HG02588 (cell line): ENCODE measurements around the gene MYOCOS.
"Not testable (repeated sequence)": the region's sequence is repeated elsewhere in the genome, so short reads cannot be mapped to it uniquely, and the experiment has no call there.

Experiments
- ATAC-seq: cut with Tn5 transposase; IDR thresholded peaks from one replicate; pipeline ENCODE4 v1.9.1; 2021; ENCODE audit warnings: mild to moderate bottlenecking, moderate library complexity; ENCODE audit not compliant: unreplicated experiment

Gene MYOCOS, protein sequence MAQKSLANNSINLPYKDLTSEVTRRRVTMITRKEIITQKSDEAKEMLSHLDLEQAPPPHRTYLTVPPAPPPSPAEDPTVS

DNA sequence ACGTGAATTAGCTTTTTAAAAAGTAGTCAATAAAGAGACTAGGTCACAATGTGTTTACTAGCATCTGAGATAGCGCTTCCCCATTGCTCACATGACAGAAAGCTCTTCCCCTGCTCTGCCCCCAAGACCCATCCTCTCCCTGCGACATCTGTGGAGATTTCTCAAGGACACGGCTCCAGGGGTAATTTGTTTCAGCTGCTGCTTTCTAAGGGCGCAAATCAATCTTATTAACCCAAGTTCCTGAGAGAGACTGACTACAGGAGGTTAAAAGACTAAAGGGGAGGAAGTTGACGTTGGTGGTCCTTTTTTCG, at the start of gene MYOCOS:
Gene MYOCOS, plus strand, starts transcription at position 92 of the 311 bp plus-strand sequence. CDS start 1,641 bp downstream, outside the sequence.
- no peak for ATAC-seq

DNA sequence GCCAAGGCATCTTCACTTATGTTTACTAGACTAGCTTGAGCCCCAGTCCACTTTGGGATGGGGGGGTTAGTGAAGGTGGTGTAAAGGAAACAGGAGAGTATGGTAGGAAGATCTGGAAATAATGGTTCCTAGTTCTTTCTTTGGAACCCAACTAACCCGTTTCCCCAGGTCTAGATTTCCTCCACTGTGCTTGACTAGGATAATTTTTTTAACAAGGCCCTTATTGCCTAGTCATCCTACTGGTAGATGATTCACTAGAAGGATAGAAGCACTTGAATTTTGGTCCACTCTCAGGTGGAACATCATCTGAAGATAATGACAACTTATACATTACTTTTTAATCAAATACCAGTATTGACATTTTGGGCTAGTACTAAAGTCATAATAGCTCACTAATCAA, 45.9 kb upstream of the MYOCOS start:
- no peak for ATAC-seq

DNA sequence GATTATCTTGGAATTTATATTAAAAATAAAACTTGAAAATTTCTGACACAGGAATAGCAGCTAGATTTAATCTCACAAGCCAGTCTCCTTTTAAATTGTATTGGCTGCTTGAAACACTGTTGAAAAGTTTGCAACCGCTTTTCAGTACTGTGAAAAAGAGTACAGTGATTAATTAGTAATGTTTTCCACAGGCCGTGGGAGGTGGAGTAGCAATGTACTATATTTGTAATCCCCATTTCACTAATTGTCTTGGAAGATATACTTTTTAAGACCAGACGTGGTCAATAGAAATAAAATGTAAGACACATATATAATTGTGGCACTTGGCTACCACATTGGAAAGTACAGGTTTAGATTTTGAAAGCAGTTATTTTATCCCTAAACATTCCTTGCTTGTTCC, 40.8 kb upstream of the MYOCOS start:
- ATAC-seq = no peak

DNA sequence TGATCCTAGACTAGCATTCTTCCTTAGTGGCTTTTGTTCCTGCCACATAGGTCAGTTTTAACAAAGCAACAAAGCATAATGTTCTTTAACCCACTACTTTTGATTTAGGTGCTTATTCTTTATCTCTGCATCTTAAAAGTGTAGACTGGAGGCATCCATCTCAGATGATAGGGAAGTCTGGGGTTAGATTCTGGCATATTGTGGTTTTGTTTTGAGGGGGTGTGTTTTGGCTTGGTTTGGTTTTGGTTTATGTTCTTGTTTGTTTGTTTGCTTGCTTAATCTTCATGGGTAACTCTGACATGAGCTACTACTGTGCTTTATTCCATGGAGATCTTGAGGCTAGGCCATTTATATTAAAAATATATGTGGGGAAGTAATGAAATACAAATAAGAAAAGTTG, 40.3 kb upstream of the MYOCOS start:
- ATAC-seq = no peak

DNA sequence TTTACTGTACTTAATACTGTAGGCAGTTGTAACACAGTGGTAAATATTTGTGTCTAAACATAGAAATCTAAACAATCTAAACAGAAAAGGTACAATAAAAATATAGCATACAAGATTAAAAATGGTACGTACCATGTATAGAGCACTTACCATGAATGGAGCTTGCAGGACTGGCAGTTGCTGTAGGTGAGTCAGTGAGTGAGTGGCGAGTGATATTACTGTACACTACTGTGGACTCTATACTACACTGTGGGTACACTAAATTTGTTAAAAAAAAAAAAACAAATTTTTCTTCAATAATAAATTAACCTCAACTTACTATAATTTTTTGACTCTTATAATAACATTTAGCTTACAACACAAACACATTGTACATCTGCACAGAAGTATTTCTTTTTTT, 39.5 kb upstream of the MYOCOS start:
- ATAC-seq = no peak

DNA sequence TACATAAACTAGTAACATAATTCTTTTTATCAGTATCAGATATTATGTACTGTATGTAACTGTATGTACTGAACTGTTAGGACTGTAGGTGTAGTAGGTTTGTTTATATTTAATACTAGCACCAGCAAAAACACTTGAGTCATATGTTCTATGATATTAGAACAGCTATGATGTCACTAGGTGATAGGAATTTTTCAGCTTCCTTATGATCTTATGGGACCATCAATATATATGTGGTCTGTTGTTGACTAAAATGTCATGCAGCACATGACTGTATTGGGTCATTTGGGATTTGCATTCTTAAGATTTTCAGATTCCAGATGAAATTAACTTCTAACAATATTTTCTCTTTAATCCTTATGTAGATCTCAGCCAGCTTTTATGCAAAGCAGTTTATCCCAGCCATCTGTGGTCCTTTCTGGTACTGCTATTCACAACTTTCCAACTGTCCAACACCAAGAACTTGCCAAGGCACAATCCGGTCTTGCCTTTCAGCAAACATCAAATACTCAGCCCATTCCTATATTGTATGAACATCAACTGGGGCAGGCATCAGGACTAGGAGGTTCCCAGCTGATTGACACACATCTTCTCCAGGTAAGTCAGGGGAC, 38.3 kb upstream of the MYOCOS start:
- ATAC-seq = no peak

DNA sequence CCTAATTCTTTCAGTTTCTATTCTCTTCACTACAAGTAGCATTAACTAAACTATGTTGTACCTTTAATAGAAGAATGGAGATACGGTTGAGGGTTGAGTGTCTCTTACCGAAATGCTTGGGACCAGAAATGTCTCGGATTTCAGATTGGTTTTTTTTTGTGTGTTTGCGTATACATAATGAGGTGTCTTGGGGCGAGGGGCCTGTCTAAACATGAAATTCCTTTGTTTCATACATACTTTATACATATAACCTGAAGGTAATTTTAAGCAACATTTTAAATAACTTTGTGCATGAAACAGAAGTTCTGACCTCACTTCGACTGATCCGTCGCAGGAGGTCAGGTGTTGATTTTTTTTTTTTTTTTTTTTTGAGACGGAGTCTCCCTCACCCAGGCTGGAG, 36.3 kb upstream of the MYOCOS start:
- ATAC-seq = no peak

DNA sequence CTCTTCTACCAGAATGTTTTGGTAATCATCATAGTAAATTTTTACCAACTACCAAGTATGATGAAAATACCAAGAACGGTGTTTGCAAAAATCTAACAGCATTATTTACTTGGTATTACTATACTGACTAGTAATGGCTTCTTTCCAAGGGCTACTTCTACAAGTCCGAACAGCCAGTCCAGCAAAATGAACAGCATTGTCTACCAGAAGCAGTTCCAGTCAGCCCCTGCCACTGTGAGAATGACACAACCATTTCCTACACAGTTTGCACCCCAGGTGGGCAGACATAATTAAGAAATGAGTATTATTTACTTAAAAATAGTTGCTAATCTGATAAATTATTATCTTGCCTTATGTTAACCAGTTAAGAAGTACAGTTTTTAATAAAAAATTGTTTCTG, 33.8 kb upstream of the MYOCOS start:
- ATAC-seq = no peak

DNA sequence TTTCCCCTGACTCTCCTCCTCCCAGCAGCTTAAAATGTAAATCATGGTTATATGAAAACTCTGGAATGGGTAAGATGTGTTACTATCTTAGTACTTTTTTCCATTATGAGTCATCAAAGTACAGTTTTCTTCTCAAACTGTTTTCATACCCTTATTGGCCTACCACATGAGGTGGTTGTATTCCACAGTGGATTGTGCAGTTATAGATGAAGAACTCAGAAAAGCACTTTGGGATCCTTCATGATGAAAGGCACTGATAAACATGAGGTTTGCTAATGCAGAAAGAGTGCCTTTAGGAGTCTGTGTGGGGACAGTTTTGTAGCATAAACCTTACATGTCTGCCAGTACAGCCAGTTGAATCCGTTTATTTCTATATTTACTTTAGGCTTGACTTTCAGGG, 32.0 kb upstream of the MYOCOS start:
- ATAC-seq = no peak

DNA sequence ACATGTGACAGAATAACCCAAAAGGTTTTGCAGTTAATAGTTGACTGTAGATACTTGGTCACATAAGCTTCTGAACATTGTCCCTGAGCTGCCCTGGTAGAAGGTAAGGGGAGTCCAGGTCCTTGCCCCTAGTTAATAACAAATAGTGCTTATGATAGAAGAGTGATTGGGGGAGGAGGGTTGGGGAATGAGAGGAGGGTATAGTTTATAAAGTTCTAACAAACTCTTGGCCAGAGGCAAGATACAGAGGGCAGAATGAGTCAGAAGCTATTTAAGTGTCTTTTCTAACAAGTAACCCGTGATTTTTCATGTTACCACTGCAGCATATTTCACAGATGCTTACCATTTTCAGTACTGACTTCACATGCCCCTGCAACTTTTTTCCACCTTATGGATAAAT, 26.7 kb upstream of the MYOCOS start:
- ATAC-seq = no peak

DNA sequence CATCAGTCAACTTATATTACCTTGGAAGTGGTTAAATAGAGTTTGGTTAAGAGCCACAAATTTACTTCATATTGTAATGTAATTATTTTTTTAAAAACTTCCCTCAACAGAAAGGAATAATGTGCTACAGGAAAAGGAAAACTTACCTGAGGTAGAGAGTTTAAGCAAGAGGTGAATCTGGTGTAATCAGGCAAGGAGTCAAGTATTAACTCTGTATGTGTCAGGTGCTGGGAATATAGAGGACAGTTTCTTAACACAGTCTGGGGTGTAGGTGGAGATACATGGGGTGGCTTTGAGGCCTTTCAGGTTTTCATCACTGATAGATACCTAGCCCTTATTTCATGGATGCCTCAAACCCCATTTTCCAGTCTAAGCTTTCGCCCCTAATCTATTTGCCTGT, 25.9 kb upstream of the MYOCOS start:
- ATAC-seq = no peak

DNA sequence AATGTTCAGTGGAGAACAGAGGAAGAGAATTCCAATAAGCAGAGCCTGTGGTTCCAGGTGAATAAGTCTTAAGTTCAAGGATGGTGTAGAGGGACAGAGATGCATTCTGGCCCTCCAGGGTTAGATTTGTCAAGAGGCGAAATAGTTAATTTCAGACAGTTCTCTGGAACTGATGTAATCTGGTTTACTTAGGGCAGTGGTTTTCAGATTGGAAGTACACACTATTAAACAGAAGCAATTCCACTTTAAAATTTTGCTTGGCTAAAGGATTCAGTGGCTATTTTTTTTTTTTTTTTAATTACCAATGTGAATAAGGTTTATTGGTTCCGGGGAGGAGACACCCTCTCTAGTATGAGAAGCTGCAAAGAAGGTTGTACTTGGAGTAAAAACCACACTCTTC, 25.3 kb upstream of the MYOCOS start:
- ATAC-seq = no peak

DNA sequence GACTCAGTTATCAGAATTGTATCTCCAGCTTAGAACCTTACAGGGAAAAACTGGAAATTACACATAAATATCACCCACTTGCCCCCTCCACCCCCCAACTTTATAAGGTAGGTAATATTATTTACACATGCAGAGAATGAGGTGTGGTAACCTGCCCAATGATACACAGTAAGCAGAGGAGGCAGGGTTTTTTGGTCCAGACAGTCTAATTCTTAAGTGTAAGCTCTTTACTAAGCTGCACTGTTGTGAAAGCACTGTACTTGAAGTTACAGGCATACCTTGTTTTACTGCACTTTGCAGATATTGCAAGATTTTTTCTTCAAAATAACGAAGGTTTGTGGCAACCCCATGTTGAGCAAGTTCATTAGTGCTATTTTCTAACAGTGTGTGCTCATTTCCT, 24.8 kb upstream of the MYOCOS start:
- no peak for ATAC-seq

DNA sequence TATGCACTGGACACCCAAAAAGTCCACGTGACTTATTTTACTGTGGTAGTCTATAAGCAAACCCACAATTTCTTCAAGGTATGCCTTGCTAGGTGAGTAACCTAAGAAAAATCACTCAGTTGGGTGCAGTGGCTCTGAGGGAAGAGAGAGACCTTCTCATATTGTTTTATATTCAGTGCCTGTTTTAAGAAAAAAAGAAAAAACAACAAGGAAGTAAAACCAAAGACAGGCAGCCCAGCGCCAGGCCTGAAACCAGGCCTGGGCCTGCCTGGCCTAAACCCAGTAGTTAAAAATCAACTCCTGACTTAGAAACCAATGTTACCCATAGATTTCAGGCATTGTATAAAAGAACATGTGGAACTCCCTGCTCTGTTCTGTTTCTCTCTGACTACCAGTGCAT, 21.7 kb upstream of the MYOCOS start:
- not testable (repeated sequence) for ATAC-seq

DNA sequence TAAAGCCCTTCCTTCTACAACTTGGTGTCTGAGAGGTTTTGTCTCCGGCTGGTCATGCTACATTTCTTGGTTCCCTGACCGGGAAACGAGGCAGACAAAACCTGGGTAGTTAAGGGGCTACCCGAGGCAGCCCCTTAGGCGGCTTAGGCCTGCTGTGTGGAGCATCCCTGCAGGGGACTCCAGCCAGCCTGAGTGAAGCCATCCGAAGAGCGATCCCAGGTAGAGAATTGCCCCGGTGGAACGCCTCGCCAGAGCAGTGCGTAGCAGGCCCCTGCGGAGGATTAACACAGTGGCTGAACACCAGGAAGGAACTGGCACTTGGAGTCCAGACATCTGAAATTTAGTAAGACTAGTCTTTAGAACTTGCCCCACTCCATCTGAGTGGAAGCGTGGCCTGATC, 21.2 kb upstream of the MYOCOS start:
- ATAC-seq = no peak

DNA sequence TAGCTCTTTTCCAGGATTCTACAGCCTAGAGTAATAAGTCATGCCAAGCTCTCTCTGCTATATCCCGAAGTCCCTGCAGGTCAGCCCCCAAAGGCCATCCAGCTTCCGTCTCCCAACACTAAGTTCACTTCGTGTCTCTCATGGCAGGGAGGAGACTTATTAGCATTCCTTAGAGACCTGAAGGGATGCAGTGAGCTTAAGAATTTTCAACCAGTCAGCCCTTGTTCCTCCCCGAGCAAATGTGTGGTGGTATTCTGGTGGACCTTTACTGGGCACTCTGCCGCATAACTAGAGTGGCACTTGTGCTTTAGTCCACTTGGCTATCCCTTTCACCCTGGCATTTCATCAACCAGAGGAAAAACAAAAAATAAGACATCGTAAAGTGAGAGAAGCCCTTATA, 19.0 kb upstream of the MYOCOS start:
- ATAC-seq = not testable (repeated sequence)

DNA sequence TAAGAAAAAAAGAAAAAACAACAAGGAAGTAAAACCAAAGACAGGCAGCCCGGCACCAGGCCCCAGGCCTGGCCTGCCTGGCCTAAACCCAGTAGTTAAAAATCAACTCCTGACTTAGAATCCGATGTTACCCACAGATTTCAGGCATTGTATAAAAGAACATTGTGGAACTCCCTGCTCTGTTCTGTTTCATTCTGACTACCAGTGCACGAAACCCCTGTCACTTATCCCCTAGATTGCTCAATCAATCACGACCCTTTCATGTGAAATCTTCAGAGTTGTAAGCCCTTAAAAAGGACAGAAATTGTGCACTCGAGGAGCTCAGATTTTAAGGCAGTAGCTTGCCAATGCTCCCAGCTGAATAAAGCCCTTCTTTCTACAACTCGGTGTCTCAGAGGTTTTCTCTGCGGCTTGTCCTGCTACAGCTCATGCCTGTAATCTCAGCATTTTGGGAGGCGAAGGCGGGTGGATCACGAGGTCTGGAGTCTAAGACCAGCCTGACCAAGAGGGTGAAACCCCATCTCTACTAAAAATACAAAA, 15.6 kb upstream of the MYOCOS start:
- peak; percentile 44 for ATAC-seq

DNA sequence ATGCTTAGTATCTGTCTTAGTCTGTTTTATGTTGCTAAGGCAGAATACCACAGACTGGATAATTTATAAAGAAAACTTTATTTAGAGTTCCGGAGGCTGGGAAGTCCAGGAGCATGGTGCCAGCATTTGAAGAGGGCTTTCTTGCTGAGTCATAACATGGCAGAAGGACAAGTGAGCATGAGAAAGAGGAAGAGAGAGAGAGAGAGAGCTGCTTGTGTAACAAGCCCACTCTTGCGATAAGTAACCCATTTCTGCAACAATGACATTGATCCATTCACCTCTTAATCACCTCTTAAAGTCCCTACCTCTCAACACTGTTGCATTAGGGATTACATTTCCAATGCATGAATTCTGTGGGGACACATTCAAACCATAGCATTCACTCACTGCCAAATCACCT, 11.7 kb upstream of the MYOCOS start:
- ATAC-seq = peak; percentile 37

DNA sequence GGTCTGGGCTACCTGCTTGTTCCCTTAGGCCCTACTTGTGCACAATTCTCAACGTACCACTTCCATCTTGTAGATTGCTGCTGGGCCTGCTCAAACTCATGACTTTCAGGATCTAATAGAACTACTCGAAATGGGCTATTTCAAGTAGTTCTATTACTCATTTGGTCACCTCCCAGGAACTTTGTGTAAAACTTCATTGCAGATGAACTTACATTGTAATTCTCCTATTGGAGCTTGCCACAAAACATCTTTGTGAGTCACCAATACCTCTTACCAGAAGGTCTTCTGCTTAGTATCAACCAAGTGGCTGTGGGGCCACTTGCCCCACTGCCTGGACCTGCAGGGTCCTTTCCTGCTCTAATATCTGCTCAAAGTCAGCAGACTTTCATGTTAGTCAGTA, 10.7 kb upstream of the MYOCOS start:
- ATAC-seq = no peak

DNA sequence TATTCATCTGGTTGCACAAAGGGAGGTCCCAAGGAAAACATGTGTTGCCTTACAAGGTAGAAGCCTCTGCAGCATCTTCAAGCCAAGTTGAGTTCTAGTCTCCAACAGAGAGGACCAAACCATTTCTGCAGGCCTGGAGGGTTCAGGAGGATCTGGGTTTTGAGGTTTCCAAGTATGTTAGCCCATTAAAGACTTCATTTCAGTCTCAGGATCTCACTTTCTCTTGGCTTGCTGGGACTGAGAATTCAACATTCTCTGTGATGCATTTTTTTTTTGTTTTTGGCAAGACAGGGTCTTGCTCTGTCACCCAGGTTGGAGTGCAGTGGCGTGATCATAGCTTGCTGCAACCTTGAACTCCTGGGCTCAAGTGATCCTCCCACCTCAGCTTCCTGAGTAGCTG, 8.8 kb upstream of the MYOCOS start:
- ATAC-seq = no peak

DNA sequence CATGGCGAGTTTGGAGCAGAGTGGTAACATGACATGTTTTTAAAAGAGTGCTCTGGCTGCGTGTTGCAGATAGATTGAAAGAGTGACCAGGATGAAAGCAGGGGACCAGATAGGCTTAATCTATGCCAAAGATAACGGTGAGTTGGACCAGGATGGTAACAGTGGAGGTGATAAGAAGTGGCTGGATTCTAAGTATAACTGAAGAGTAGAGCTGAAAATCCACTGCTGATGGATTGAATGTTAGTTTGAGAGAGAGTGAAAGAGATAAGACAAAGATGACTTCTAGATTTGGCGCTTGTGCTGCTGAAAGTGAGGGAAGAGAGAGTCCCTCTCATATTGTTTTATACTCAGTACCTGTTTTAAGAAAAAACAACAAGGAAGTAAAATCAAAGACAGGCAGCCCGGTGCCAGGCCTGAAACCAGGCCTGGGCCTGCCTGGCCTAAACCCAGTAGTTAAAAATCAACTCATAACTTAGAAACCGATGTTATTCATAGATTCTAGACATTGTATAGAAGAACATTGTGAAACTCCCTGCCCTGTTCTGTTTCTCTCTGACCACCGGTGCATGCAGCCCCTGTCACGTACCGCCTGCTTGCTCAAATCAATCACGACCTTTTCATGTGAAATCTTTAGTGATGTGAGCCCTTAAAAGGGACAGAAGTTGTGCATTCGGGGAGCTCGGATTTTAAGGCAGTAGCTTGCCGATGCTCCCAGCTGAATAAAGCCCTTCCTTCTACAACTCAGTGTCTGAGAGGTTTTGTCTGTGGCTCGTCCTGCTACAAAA, 6.7 kb upstream of the MYOCOS start:
- ATAC-seq = not testable (repeated sequence)

DNA sequence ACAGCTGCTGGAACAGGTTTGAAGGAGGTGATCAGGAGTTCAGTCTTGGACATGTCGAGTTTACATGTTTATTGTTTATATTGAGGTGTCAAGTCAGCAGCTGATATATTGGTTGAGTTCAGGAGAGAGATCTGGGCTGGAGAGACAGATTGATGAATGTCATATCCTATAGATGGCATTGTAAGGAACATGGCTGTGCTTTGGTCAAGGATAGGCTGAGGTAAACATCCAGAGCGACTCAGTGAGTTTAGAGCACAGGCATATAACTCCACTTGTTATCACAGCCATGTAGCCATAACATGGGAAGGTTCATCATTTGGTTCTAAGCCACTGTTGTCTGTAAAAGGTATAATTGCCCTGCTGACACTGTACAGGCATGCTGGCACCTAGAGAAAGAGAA, 5.5 kb upstream of the MYOCOS start:
- no peak for ATAC-seq
